GM23338 (cell line): ENCODE data around the gene AGAP3. TPM values are rescaled to one million over a fixed set of nuclear protein-coding genes. Genes with fewer than 3 reads are reported as not detected.

Experiments used
- ATAC-seq: fragments of 200-7000 bp; cut with Tn5 transposase; 3 replicates; pipeline ENCODE4 v1.9.1; 2020
- DNase-seq: peaks from one replicate; pipeline ENCODE4 v3.0.0-alpha.2; 2015; ENCODE audit warnings: low spot score
- H2AFZ ChIP-seq: fragments of 200-600 bp; sonication (generic); 2 replicates; pipeline ENCODE4 v1.8.0; 2016; ENCODE audit warnings: antibody characterized with exemption, mild to moderate bottlenecking, moderate library complexity
- H3F3A ChIP-seq: fragments of 200-600 bp; sonication (generic); replicated peaks from 2 replicates; pipeline ENCODE4 v1.8.0; 2017; ENCODE audit warnings: antibody characterized with exemption, mixed run types, low read depth
- H3K27ac ChIP-seq: fragments of 200-600 bp; sonication (generic); 2 replicates; pipeline ENCODE4 v1.6.1; 2016; ENCODE audit warnings: low read depth
- H3K27me3 ChIP-seq: fragments of 200-600 bp; sonication (generic); 2 replicates; pipeline ENCODE4 v1.8.0; 2016; ENCODE audit warnings: mild to moderate bottlenecking, mixed run types, moderate library complexity; ENCODE audit not compliant: insufficient read depth
- H3K36me3 ChIP-seq: fragments of 200-600 bp; sonication (generic); 2 replicates; pipeline ENCODE4 v1.8.0; 2016; ENCODE audit warnings: mild to moderate bottlenecking; ENCODE audit not compliant: insufficient read depth
- H3K4me1 ChIP-seq: fragments of 200-600 bp; sonication (generic); 2 replicates; pipeline ENCODE4 v1.8.0; 2016; ENCODE audit warnings: mild to moderate bottlenecking, moderate library complexity; ENCODE audit not compliant: insufficient read depth
- H3K4me2 ChIP-seq: fragments of 200-600 bp; sonication (generic); 2 replicates; pipeline ENCODE4 v1.7.1; 2017; ENCODE audit warnings: mixed run types
- H3K4me3 ChIP-seq: fragments of 200-600 bp; sonication (generic); 2 replicates; pipeline ENCODE4 v1.6.1; 2016; ENCODE audit warnings: mixed run types
- H3K79me2 ChIP-seq: fragments of 200-600 bp; sonication (generic); replicated peaks from 2 replicates; pipeline ENCODE4 v1.8.0; 2017; ENCODE audit warnings: mild to moderate bottlenecking; ENCODE audit not compliant: insufficient read depth
- H3K9me2 ChIP-seq: fragments of 200-600 bp; sonication (generic); 2 replicates; pipeline ENCODE4 v1.8.0; 2017; ENCODE audit not compliant: insufficient read depth
- H4K20me1 ChIP-seq: fragments of 200-600 bp; sonication (generic); replicated peaks from 2 replicates; pipeline ENCODE4 v1.8.0; 2017; ENCODE audit warnings: mild to moderate bottlenecking; ENCODE audit not compliant: insufficient read depth
- H3K27ac Mint-ChIP-seq: 2 replicates; pipeline ENCODE4 v1.8.0; 2020; ENCODE audit warnings: inconsistent platforms, mild to moderate bottlenecking, moderate library complexity, mixed read lengths
- H3K27me3 Mint-ChIP-seq: 3 replicates; pipeline ENCODE4 v1.8.0; 2022; ENCODE audit warnings: low read depth, mild to moderate bottlenecking, moderate library complexity, mixed read lengths, inconsistent platforms; ENCODE audit not compliant: insufficient read depth, poor library complexity
- H3K36me3 Mint-ChIP-seq: 3 replicates; pipeline ENCODE4 v1.8.0; 2021; ENCODE audit warnings: low read depth, mild to moderate bottlenecking, inconsistent platforms, moderate library complexity, mixed read lengths
- H3K4me1 Mint-ChIP-seq: 3 replicates; pipeline ENCODE4 v1.8.0; 2020; ENCODE audit warnings: mild to moderate bottlenecking, inconsistent platforms, mixed read lengths
- H3K4me3 Mint-ChIP-seq: 3 replicates; pipeline ENCODE4 v1.8.0; 2021; ENCODE audit warnings: moderate library complexity, mild to moderate bottlenecking, inconsistent platforms, mixed read lengths
- H3K9me3 Mint-ChIP-seq: 3 replicates; pipeline ENCODE4 v1.8.0; 2020; ENCODE audit warnings: moderate library complexity, mild to moderate bottlenecking, inconsistent platforms, mixed read lengths
- JUNB ChIP-seq: IDR thresholded peaks from one replicate; pipeline ENCODE4 v1.6.1; 2016; ENCODE audit warnings: antibody characterized with exemption; ENCODE audit not compliant: unreplicated experiment
- REST ChIP-seq: IDR thresholded peaks from one replicate; pipeline ENCODE4 v1.6.1; 2018; ENCODE audit warnings: antibody characterized with exemption; ENCODE audit not compliant: unreplicated experiment
- polyA plus RNA-seq: library from polyadenylated mRNA; unstranded; fragments of >200 nt; fragmentation: Nextera tagmentation; extraction: Ambion mirVana; gene quantifications from 2 replicates; pipeline ENCODE4 v1.2.1, GENCODE V29; 2016
- total RNA-seq: library from RNA; depleted of rRNA; stranded (reverse); fragments of >200 nt; shearing (Covaris generic); gene quantifications from 2 replicates; pipeline ENCODE4 v1.2.3, GENCODE V29; 2014
- TF ChIP-seq, protein P1 (sequence below), 2 experiments: fragments of 200-600 bp in 1 of 2; sonication (generic) in 1 of 2; conservative IDR thresholded peaks; 2 replicates each; pipeline versions ENCODE4 v1.5.1 to v1.6.1; 2016 to 2017; ENCODE audit warnings: antibody characterized with exemption in 2 of 2, low read depth in 2 of 2, mild to moderate bottlenecking in 2 of 2, moderate library complexity in 1 of 2

The AGAP3 gene
- total and polyA plus RNA-seq, 2 experiments from 2014 or later: 24.0 to 39.2 TPM

DNA sequence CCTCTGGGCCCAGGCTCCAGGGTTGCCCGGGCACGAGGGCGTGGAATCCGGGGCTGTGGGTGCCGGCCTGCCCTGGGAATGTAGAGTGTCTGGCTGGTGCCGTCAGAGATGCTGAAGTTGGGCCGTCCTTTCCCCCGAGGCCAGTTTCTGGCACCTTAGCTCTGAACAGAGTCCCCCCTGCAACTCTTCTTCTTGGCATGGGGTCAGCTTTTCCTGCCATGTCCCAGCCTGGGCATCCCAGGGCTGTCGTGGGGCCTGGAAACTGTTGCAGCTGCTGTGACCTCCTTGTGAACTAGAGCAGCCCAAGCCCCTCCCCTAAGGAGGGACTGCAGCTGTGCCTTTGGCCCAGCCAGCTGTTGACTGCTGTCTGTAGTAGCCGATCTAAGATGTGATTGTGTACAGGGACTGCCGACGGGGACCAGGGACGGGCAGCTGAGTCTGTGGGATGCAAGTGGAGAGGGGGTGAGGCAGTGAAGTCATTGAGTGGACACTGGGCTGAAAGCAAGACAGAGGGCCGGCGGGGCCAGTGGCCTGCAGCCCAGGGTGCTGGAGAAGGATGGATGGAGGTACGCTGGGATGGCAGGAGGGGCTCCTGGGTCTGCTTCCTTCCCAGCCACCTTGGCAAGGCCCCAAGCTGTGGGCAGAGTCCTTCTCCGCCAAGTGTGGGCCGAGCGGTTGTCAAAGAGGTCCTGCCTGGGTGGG is 45.5 kb downstream of the AGAP3 start:
- no peak overlapping the region for H3K27ac Mint-ChIP-seq
- H3K36me3 Mint-ChIP-seq: peaks cover 30% of the 10 kb centered on the region
- no peak for ATAC-seq

More for the DNA sequence above, 45.5 kb downstream of the AGAP3 start:
- Histone ChIP-seq H3K4me1 (peaks cover 2% of the 10 kb centered on the region), H3K36me3 (no peaks in the 10 kb centered on the region), H3K4me2 (no peak overlapping the region), H2AFZ (no peak overlapping the region), H3K27me3 (peaks cover 8% of the 10 kb centered on the region), H3K9me2 (no peaks in the 10 kb centered on the region), H3F3A (0 out of 2 replicates have a peak, but pooled peaks cover 3% of the 10 kb centered on the region), H3K4me3 (no peak overlapping the region), H3K27ac (no peak overlapping the region), H4K20me1 (peaks cover 11% of the 10 kb centered on the region), H3K79me2 (no peaks in the 10 kb centered on the region)
- H3K4me1 Mint-ChIP-seq: peaks cover 16% of the 10 kb centered on the region
- TF ChIP-seq, protein P1, sequence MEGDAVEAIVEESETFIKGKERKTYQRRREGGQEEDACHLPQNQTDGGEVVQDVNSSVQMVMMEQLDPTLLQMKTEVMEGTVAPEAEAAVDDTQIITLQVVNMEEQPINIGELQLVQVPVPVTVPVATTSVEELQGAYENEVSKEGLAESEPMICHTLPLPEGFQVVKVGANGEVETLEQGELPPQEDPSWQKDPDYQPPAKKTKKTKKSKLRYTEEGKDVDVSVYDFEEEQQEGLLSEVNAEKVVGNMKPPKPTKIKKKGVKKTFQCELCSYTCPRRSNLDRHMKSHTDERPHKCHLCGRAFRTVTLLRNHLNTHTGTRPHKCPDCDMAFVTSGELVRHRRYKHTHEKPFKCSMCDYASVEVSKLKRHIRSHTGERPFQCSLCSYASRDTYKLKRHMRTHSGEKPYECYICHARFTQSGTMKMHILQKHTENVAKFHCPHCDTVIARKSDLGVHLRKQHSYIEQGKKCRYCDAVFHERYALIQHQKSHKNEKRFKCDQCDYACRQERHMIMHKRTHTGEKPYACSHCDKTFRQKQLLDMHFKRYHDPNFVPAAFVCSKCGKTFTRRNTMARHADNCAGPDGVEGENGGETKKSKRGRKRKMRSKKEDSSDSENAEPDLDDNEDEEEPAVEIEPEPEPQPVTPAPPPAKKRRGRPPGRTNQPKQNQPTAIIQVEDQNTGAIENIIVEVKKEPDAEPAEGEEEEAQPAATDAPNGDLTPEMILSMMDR (conservative IDR thresholded peaks at IDR 0.05; ENCODE audit: low read depth in 2 of 2): no peak
- TF ChIP-seq JUNB (no peak), REST (no peak)
- H3K9me3 Mint-ChIP-seq: no peaks in the 10 kb centered on the region
- DNase-seq: no peak
- H3K4me3 Mint-ChIP-seq: no peak overlapping the region
- peaks cover 21% of the 10 kb centered on the region for H3K27me3 Mint-ChIP-seq
